CD4-positive, alpha-beta T cell (primary cell): Measurements from ENCODE around the gene PLEKHO2. TPM values are rescaled to one million over a fixed set of nuclear protein-coding genes. Genes with fewer than 3 reads are reported as not detected.

Source experiments
- ATAC-seq: fragments of 200-7000 bp; cut with Tn5 transposase; one replicate; pipeline ENCODE4 v1.10.0; 2022; ENCODE audit warnings: mild to moderate bottlenecking; ENCODE audit not compliant: poor library complexity
- CTCF ChIA-PET: fragments of 350-600 bp; sonication (Branson Sonifier 250); formaldehyde crosslinking; loops from one replicate; lab custom pipeline; 2021; ENCODE audit warnings: antibody characterized with exemption, inconsistent platforms; lab: Charles Lee
- POLR2A ChIA-PET: fragments of 350-600 bp; sonication (Branson Sonifier 250); formaldehyde crosslinking; loops from one replicate; lab custom pipeline; 2021; ENCODE audit warnings: antibody characterized with exemption, inconsistent platforms; lab: Charles Lee
- DNase-seq, 14 experiments: peaks; one replicate each; pipeline ENCODE4 v3.0.0-alpha.2; 2013 to 2020; ENCODE audit warnings: mixed read lengths in 2 of 14
- H3K27ac ChIP-seq, 2 donors: one replicate each; pipeline versions ENCODE4 v1.5.1 to v1.7.0; 2013; ENCODE audit warnings: low read length in 2 of 2, low read depth in 1 of 2, mild to moderate bottlenecking in 1 of 2
- H3K27me3 ChIP-seq, 2 experiments: 1 replicate in 1 of 2; 2 replicates in 1 of 2; pipeline versions ENCODE4 v1.6.1 to v1.7.0; 2013; ENCODE audit warnings: low read length in 2 of 2, control low read depth in 1 of 2, mild to moderate bottlenecking in 1 of 2, moderate library complexity in 1 of 2; ENCODE audit not compliant: insufficient read depth in 2 of 2, control insufficient read depth in 1 of 2
- H3K36me3 ChIP-seq: one replicate; pipeline ENCODE4 v1.6.1; 2013; ENCODE audit warnings: low read length, control low read depth; ENCODE audit not compliant: insufficient read depth
- H3K4me1 ChIP-seq: one replicate; pipeline ENCODE4 v1.6.1; 2013; ENCODE audit warnings: low read length, control low read depth; ENCODE audit not compliant: insufficient read depth
- H3K4me3 ChIP-seq: one replicate; pipeline ENCODE4 v1.5.1; 2013; ENCODE audit warnings: mild to moderate bottlenecking, low read length, moderate library complexity
- H3K9me3 ChIP-seq, 2 experiments: 1 replicate in 1 of 2; 2 replicates in 1 of 2; pipeline versions ENCODE4 v1.6.1 to v1.7.0; 2013; ENCODE audit warnings: low read length in 2 of 2, mild to moderate bottlenecking in 2 of 2, control low read depth in 1 of 2, moderate library complexity in 1 of 2; ENCODE audit not compliant: control insufficient read depth in 1 of 2, insufficient read depth in 1 of 2
- H3K27ac Mint-ChIP-seq: one replicate; pipeline ENCODE4 v1.8.0; 2020; ENCODE audit warnings: mixed read lengths
- H3K27me3 Mint-ChIP-seq: one replicate; pipeline ENCODE4 v1.8.0; 2021; ENCODE audit warnings: mixed read lengths
- H3K36me3 Mint-ChIP-seq: one replicate; pipeline ENCODE4 v1.8.0; 2021; ENCODE audit warnings: low read depth, mixed read lengths
- H3K4me1 Mint-ChIP-seq: one replicate; pipeline ENCODE4 v1.8.0; 2021; ENCODE audit warnings: low read depth, mixed read lengths
- H3K4me3 Mint-ChIP-seq: one replicate; pipeline ENCODE4 v1.8.0; 2020; ENCODE audit warnings: mild to moderate bottlenecking, mixed read lengths
- H3K9me3 Mint-ChIP-seq: one replicate; pipeline ENCODE4 v1.8.0; 2020; ENCODE audit warnings: mixed read lengths
- intact Hi-C, 2 experiments: fragments of 100-400 bp; cut with DNase I in 1 of 2; cut with micrococcal nuclease in 1 of 2; formaldehyde crosslinking; loops; one replicate each; pipeline versions ENCODE4 v1.15.1 to v1.9.0; 2023 to 2025; cut with DNase I, micrococcal nuclease
- total RNA-seq, 174 experiments: library from RNA in 2 of 174; stranded (reverse) in 2 of 174; gene quantifications; one replicate each; pipeline ENCODE4 v1.2.3 and lab custom pipeline; 2021 to 2026
- TF ChIP-seq, protein P1 (sequence below): fragments of 200-600 bp; IDR thresholded peaks from one replicate; pipeline ENCODE4 v1.8.0; 2022; ENCODE audit warnings: antibody characterized with exemption, mild to moderate bottlenecking

PLEKHO2 gene
- total RNA-seq, 2 experiments from 2014 or later, result 5.6 to 5.9 TPM

DNA sequence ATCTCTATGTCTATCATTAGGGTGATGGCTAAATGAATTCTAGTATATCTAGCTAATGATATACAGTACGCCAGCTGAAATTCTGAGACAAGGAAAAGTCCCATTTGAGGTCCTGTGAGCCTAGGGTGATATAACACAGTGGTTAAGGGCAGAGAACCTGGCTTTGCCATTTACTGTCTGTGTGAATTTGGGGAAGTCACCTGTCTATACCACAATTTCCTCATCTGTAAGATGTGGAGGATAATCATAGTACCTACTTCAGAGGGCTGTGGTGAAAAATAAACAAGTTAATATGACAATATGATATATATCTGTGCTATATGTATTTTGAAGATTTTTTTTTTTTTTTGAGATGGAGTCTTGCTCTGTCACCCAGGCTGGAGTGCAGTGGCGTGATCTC, 60.2 kb downstream of the PLEKHO2 start:
- ChIA-PET POLR2A (interaction anchor here (0.8 to 6.2 kb wide), 4 partner anchors 8 to 170 kb away, joined by 3 to 59 read pairs (median 3); partner anchors contain the start of gene PIF1), CTCF (interaction anchor here (1.1 kb wide), 2 partner anchors 93 to 171 kb away, joined by 3 to 4 read pairs; no protein-coding TSS in a partner anchor)
- DNase-seq (peak in 4 of 14 experiments; percentile 15 to 87 (median 81)), ATAC-seq (peak; percentile 80)
- Histone ChIP-seq H3K27ac (no peak overlapping the region), H3K4me3 (no peak overlapping the region), H3K9me3 (peaks cover 6 to 10% of the 10 kb centered on the region in 2 experiments), H3K4me1 (peaks cover 48% of the 10 kb centered on the region), H3K36me3 (no peaks in the 10 kb centered on the region), H3K27me3 (no peaks in the 10 kb centered on the region)
- intact Hi-C loops, result loop anchor here in 1 of 2 experiments (10.0 kb wide), 1 partner anchor 737 kb away; the partner anchor contains the start of gene PPIB
- H3K36me3 Mint-ChIP-seq, result no peaks in the 10 kb centered on the region
- peaks cover 46% of the 10 kb centered on the region for H3K4me1 Mint-ChIP-seq
- H3K9me3 Mint-ChIP-seq, result no peaks in the 10 kb centered on the region
- no peak overlapping the region for H3K4me3 Mint-ChIP-seq
- TF ChIP-seq, protein P1, sequence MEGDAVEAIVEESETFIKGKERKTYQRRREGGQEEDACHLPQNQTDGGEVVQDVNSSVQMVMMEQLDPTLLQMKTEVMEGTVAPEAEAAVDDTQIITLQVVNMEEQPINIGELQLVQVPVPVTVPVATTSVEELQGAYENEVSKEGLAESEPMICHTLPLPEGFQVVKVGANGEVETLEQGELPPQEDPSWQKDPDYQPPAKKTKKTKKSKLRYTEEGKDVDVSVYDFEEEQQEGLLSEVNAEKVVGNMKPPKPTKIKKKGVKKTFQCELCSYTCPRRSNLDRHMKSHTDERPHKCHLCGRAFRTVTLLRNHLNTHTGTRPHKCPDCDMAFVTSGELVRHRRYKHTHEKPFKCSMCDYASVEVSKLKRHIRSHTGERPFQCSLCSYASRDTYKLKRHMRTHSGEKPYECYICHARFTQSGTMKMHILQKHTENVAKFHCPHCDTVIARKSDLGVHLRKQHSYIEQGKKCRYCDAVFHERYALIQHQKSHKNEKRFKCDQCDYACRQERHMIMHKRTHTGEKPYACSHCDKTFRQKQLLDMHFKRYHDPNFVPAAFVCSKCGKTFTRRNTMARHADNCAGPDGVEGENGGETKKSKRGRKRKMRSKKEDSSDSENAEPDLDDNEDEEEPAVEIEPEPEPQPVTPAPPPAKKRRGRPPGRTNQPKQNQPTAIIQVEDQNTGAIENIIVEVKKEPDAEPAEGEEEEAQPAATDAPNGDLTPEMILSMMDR, result no peak
- H3K27ac Mint-ChIP-seq, result peak overlapping the region; percentile 55
- no peaks in the 10 kb centered on the region for H3K27me3 Mint-ChIP-seq

DNA sequence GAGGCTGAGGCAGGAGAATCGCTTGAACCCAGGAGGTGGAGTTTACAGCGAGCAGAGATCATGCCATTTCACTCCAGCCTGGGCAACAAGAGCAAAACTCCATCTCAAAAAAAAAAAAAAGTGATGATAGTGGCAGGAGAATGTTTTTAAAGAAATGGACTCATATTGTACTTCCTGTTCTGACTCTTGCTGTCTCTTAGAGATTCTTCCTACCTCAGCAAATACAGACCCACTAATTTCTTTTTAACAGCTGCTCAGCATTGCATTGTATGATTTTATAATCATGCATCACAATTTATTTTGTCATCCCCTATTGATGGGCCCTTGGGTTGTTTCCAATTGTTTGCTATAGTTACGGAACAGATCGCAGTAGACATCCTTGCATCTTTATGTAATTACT, 61.1 kb downstream of the PLEKHO2 start:
- ATAC-seq (no peak), DNase-seq (no peak)
- Mint-ChIP-seq H3K27ac (no peak overlapping the region), H3K27me3 (no peaks in the 10 kb centered on the region), H3K4me1 (peaks cover 46% of the 10 kb centered on the region), H3K9me3 (no peaks in the 10 kb centered on the region), H3K4me3 (peak overlapping the region; percentile 20), H3K36me3 (no peaks in the 10 kb centered on the region)
- ChIA-PET POLR2A (interaction anchor here (0.7 to 6.2 kb wide), 4 partner anchors 9 to 171 kb away, joined by 3 to 59 read pairs (median 4); no protein-coding TSS in a partner anchor), CTCF (interaction anchor here (0.7 to 3.7 kb wide), 3 partner anchors 9 to 1361 kb away, joined by 5 to 38 read pairs (median 6); no protein-coding TSS in a partner anchor)
- intact Hi-C loops, result loop anchor here in 1 of 2 experiments (10.0 kb wide), 1 partner anchor 738 kb away; the partner anchor contains the start of gene PPIB
- Histone ChIP-seq H3K4me1 (peaks cover 39% of the 10 kb centered on the region), H3K36me3 (no peaks in the 10 kb centered on the region), H3K9me3 (peaks cover 6 to 10% of the 10 kb centered on the region in 2 experiments), H3K27me3 (no peaks in the 10 kb centered on the region), H3K27ac (no peak overlapping the region), H3K4me3 (no peak overlapping the region)
- TF ChIP-seq, protein P1, result no peak

DNA sequence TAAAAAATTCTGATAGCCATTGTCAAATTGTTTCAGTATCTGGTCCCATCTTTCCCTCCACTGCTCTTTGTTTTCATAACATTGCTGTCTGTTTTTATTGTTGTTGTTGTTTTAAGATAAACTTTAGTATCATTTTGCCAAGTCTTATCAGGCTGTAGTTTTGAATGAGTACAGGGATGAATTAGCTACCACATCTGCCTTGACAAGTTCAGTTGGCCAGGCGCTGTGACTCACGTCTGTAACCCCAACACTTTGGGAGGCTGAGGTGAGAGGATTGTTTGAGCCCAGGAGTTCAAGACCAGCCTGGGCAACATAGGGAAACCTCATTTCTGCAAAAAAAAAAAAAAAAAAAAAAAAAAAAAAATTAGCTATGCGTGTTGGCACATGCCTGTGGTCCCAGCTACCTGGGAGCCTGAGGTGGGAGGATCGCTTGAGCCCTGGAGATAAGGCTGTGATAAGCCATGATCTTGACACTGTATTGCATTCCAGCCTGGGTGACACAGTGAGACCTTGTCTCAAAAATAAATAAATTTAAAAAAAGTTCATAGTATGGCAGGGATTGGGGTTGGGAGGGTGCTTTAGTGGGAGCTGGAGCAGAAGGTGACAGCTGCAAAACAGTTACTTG, 61.7 kb downstream of the PLEKHO2 start:
- CTCF ChIA-PET, result interaction anchor here (0.6 to 3.7 kb wide), 5 partner anchors 10 to 1361 kb away, joined by 3 to 38 read pairs (median 5); no protein-coding TSS in a partner anchor
- no peak overlapping the region for H3K4me3 ChIP-seq
- H3K36me3 ChIP-seq, result no peaks in the 10 kb centered on the region
- no peak overlapping the region for H3K27ac Mint-ChIP-seq
- H3K36me3 Mint-ChIP-seq, result no peaks in the 10 kb centered on the region
- DNase-seq, result no peak
- POLR2A ChIA-PET, result interaction anchor here (0.7 to 6.2 kb wide), 3 partner anchors 9 to 740 kb away, joined by 3 to 59 read pairs (median 4); no protein-coding TSS in a partner anchor
- no peak for ATAC-seq
- no peaks in the 10 kb centered on the region for H3K9me3 Mint-ChIP-seq
- H3K27me3 ChIP-seq, result no peaks in the 10 kb centered on the region
- no peak overlapping the region for H3K27ac ChIP-seq
- peak overlapping the region; percentile 20 for H3K4me3 Mint-ChIP-seq
- peaks cover 6 to 10% of the 10 kb centered on the region in 2 experiments for H3K9me3 ChIP-seq
- TF ChIP-seq, protein P1, result no peak
- intact Hi-C loops, result loop anchor here in 1 of 2 experiments (10.0 kb wide), 1 partner anchor 739 kb away; the partner anchor contains the start of gene PPIB
- peaks cover 36% of the 10 kb centered on the region for H3K4me1 ChIP-seq
- H3K4me1 Mint-ChIP-seq, result peaks cover 46% of the 10 kb centered on the region
- H3K27me3 Mint-ChIP-seq, result peaks cover 4% of the 10 kb centered on the region
